PC-9 (cell line): Measurements from ENCODE around the gene GGACT.
A peak's percentile ranks its signal among the peaks of the same experiment; 100 is the strongest.

Source experiments
- CTCF ChIP-seq: fragments of 200-600 bp; sonication (generic); conservative IDR thresholded peaks from 2 replicates; pipeline ENCODE4 v1.6.1; 2017; ENCODE audit warnings: mixed run types, antibody characterized with exemption, mild to moderate bottlenecking, moderate library complexity
- EZH2 ChIP-seq: fragments of 200-600 bp; sonication (generic); IDR thresholded peaks from 2 replicates; pipeline ENCODE4 v1.8.0; 2017; ENCODE audit warnings: antibody characterized with exemption, low read depth

DNA sequence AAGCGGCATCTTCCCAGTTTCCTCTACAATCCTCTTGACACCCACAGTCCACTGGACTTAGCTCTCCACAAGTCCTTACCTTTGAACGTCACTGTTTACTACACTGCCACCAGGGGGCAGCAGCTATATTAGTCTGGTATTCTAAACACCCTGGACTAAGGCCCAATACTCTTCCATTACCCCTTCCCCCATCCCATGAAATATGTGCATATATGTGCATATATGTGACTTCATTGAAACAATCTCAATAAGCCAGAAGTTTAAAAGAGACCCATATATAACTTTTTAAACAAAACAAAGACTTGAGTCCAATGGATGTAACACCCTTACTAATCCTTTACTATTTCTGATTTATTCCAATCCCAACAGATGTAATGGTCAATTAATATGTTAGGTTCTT is 15.5 kb downstream of the GGACT start:
- TF ChIP-seq CTCF (peak; percentile 89), EZH2 (no peak)
